BJ (cell line): ENCODE measurements around the gene KCP. TPM values are rescaled to one million over a fixed set of nuclear protein-coding genes. Genes with fewer than 3 reads are reported as not detected.

ENCODE experiments used
- CTCF ChIA-PET: fragments of 350-600 bp; formaldehyde crosslinking; extraction: SDS; loops from one replicate; lab custom pipeline; 2021; ENCODE audit warnings: antibody characterized with exemption, inconsistent platforms; lab: Yijun Ruan, JAX
- POLR2A ChIA-PET: fragments of 300-600 bp; sonication (Branson Sonifier 250); formaldehyde crosslinking; extraction: SDS; loops from one replicate; lab custom pipeline; 2021; ENCODE audit warnings: antibody characterized with exemption; lab: Charles Lee
- DNase-seq: peaks from one replicate; pipeline ENCODE4 v3.0.0-alpha.2; 2011; ENCODE audit warnings: low read depth
- H3K27me3 ChIP-seq: 2 replicates; pipeline ENCODE4 v1.6.0; 2011; ENCODE audit warnings: low read length; ENCODE audit not compliant: control insufficient read depth, insufficient read depth
- H3K36me3 ChIP-seq: 2 replicates; pipeline ENCODE4 v1.5.1; 2011; ENCODE audit warnings: low read length; ENCODE audit not compliant: control insufficient read depth, insufficient read depth
- H3K4me3 ChIP-seq: 2 replicates; pipeline ENCODE4 v1.5.1; 2011; ENCODE audit warnings: low read depth, mild to moderate bottlenecking, control low read depth, low read length
- polyA plus RNA-seq: library from polyadenylated mRNA; depleted of rRNA; stranded (reverse); fragments of >200 nt; gene quantifications from 2 replicates; pipeline ENCODE4 v1.2.3, GENCODE V29; 2011
- TF ChIP-seq, protein P1 (sequence below): IDR thresholded peaks from 2 replicates; pipeline ENCODE4 v1.5.1; 2011; ENCODE audit warnings: low read depth, mild to moderate bottlenecking, control low read depth, inconsistent platforms, low read length, moderate library complexity; ENCODE audit not compliant: insufficient read depth

KCP gene
- polyA plus RNA-seq, 1 experiment: not detected

GRCh38 chr7:128856001-128856718, 54.3 kb downstream of the KCP start:
- Histone ChIP-seq H3K36me3 (peaks cover 59% of the 10 kb centered on the region), H3K27me3 (no peaks in the 10 kb centered on the region), H3K4me3 (no peak overlapping the region)
- ChIA-PET CTCF (interaction anchor here (0.6 to 1.0 kb wide), 2 partner anchors 14 to 375 kb away, joined by 3 to 4 read pairs; no protein-coding TSS in a partner anchor), POLR2A (no interaction called here)
- no peak for DNase-seq
- TF ChIP-seq, protein P1, sequence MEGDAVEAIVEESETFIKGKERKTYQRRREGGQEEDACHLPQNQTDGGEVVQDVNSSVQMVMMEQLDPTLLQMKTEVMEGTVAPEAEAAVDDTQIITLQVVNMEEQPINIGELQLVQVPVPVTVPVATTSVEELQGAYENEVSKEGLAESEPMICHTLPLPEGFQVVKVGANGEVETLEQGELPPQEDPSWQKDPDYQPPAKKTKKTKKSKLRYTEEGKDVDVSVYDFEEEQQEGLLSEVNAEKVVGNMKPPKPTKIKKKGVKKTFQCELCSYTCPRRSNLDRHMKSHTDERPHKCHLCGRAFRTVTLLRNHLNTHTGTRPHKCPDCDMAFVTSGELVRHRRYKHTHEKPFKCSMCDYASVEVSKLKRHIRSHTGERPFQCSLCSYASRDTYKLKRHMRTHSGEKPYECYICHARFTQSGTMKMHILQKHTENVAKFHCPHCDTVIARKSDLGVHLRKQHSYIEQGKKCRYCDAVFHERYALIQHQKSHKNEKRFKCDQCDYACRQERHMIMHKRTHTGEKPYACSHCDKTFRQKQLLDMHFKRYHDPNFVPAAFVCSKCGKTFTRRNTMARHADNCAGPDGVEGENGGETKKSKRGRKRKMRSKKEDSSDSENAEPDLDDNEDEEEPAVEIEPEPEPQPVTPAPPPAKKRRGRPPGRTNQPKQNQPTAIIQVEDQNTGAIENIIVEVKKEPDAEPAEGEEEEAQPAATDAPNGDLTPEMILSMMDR: no peak

- H3K36me3 ChIP-seq: peaks cover 65% of the 10 kb centered on the region
- no peak for DNase-seq
- POLR2A ChIA-PET: no interaction called here
- CTCF ChIA-PET: interaction anchor here (1.0 kb wide), 1 partner anchor 13 kb away, joined by 4 read pairs; no protein-coding TSS in a partner anchor
- H3K27me3 ChIP-seq: no peaks in the 10 kb centered on the region
- H3K4me3 ChIP-seq: no peak overlapping the region
- TF ChIP-seq, protein P1: no peak
These were observed 55.0 kb downstream of the KCP start for GRCh38 chr7:128855559-128855958.

DNA sequence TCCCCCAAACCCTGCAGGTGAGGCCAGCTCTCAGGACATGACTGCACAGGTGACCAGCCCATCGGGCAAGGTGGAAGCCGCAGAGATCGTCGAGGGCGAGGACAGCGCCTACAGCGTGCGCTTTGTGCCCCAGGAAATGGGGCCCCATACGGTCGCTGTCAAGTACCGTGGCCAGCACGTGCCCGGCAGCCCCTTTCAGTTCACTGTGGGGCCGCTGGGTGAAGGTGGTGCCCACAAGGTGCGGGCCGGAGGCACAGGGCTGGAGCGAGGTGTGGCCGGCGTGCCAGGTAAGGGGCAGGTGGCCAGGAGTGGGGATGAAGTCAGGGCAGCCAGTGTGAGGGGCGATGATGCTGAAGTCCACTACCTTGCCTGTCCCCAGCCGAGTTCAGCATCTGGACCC, 56.1 kb downstream of the KCP start:
- no peak for DNase-seq
- Histone ChIP-seq H3K36me3 (peaks cover 76% of the 10 kb centered on the region), H3K4me3 (no peak overlapping the region), H3K27me3 (no peaks in the 10 kb centered on the region)
- CTCF ChIA-PET: no interaction called here
- TF ChIP-seq, protein P1: no peak
- POLR2A ChIA-PET: no interaction called here

- no peaks in the 10 kb centered on the region for H3K27me3 ChIP-seq
- ChIA-PET CTCF (no interaction called here), POLR2A (no interaction called here)
- H3K4me3 ChIP-seq: no peak overlapping the region
- DNase-seq: no peak
- TF ChIP-seq, protein P1: no peak
- H3K36me3 ChIP-seq: peaks cover 77% of the 10 kb centered on the region
These were observed 56.7 kb downstream of the KCP start for GRCh38 chr7:128853799-128854198.

GRCh38 chr7:128852537-128853254, 57.8 kb downstream of the KCP start:
- TF ChIP-seq, protein P1: no peak
- ChIA-PET CTCF (no interaction called here), POLR2A (no interaction called here)
- Histone ChIP-seq H3K4me3 (no peak overlapping the region), H3K27me3 (no peaks in the 10 kb centered on the region), H3K36me3 (peaks cover 82% of the 10 kb centered on the region)
- no peak for DNase-seq
